K562 (cell line): ENCODE measurements around the gene PRCD. TPM values are rescaled to one million over a fixed set of nuclear protein-coding genes. Genes with fewer than 3 reads are reported as not detected.

ENCODE experiments used
- CHD7 ChIP-seq: fragments of 200-600 bp; sonication (generic); IDR thresholded peaks from one replicate; pipeline ENCODE4 v1.6.1; 2012; ENCODE audit warnings: mild to moderate bottlenecking, low read depth, low read length, inconsistent platforms
- FOXA1 ChIP-seq: fragments of 450-650 bp; IDR thresholded peaks from 2 replicates; pipeline ENCODE4 v1.6.1; 2016; ENCODE audit warnings: mild to moderate bottlenecking, borderline replicate concordance
- HDAC3 ChIP-seq: fragments of 450-650 bp; IDR thresholded peaks from 2 replicates; pipeline ENCODE4 v1.6.1; 2018; ENCODE audit warnings: borderline replicate concordance, mild to moderate bottlenecking, moderate library complexity; ENCODE audit not compliant: partially characterized antibody
- HES1 ChIP-seq: fragments of 450-650 bp; IDR thresholded peaks from 2 replicates; pipeline ENCODE4 v1.6.1; 2016; ENCODE audit warnings: low read depth, mild to moderate bottlenecking, moderate library complexity
- HMG20B ChIP-seq: fragments of 250-450 bp; sonication (Bioruptor Pico); IDR thresholded peaks from 2 replicates; pipeline ENCODE4 v1.5.0; 2021; ENCODE audit warnings: mild to moderate bottlenecking
- KDM1A ChIP-seq, 2 experiments: fragments of 450-650 bp; IDR thresholded peaks; 2 replicates each; pipeline ENCODE4 v1.6.1; 2016; ENCODE audit warnings: mild to moderate bottlenecking in 2 of 2
- SMARCB1 ChIP-seq: IDR thresholded peaks from 2 replicates; pipeline ENCODE4 v1.6.1; 2011; ENCODE audit warnings: improper control_type of control experiment, low read depth; ENCODE audit not compliant: insufficient read length
- WHSC1 ChIP-seq: IDR thresholded peaks from one replicate; pipeline ENCODE4 v1.6.1; 2012; ENCODE audit warnings: low read length, control low read depth, inconsistent platforms
- ZNF282 ChIP-seq: sonication (generic); formaldehyde crosslinking; IDR thresholded peaks from 2 replicates; pipeline ENCODE4 v1.8.1; 2023; ENCODE audit warnings: missing genetic modification reagents
- ZNF408 ChIP-seq: fragments of 250-450 bp; sonication (Bioruptor Pico); IDR thresholded peaks from 2 replicates; pipeline ENCODE4 v1.4.0; 2020; ENCODE audit warnings: low read depth, mild to moderate bottlenecking, moderate library complexity
- polyA plus RNA-seq, 8 experiments: library from polyadenylated mRNA; depleted of rRNA in 4 of 8; stranded (reverse) in 5 of 8; unstranded in 3 of 8; fragments of >200 nt; fragmentation: Nextera tagmentation in 2 of 8; fragmentation: Illumina TruSeq in 1 of 8; extraction: Ambion mirVana in 2 of 8; extraction: Trizol in 1 of 8; gene quantifications; 2 replicates each; pipeline versions ENCODE4 v1.2.1 to v1.2.3, GENCODE V29; 2011 to 2014; ENCODE audit warnings: inconsistent platforms in 1 of 8, missing spikeins in 1 of 8
- total RNA-seq, 7 experiments: library from RNA; depleted of rRNA in 6 of 7; stranded (reverse); fragments of >200 nt in 6 of 7; fragmentation: Illumina TruSeq in 2 of 7; extraction: Trizol in 2 of 7; gene quantifications; 2 replicates each; pipeline versions ENCODE4 v1.2.1 to v1.2.3, GENCODE V29; 2011 to 2021; ENCODE audit warnings: low replicate concordance in 1 of 7

The PRCD gene
- total and polyA plus RNA-seq, 9 of the 15 experiments (the other 6 are each of a cell fraction or from before 2014, with no cell fraction given) = 0.20 to 0.25 (median 0.21) TPM; not detected in 6

GRCh38 chr17:76582660-76583059, 42.8 kb downstream of the PRCD start (continued):
- TF ChIP-seq CHD7 (no peak), HES1 (no peak), HDAC3 (no peak), SMARCB1 (no peak), WHSC1 (no peak), ZNF282 (CRISPR knock-in tag) (no peak), HMG20B (no peak), ZNF408 (no peak), FOXA1 (no peak), KDM1A (IDR thresholded peaks at IDR 0.05) (no peak)
